ENCODE data around the gene LIPM.

Gene LIPM

DNA sequence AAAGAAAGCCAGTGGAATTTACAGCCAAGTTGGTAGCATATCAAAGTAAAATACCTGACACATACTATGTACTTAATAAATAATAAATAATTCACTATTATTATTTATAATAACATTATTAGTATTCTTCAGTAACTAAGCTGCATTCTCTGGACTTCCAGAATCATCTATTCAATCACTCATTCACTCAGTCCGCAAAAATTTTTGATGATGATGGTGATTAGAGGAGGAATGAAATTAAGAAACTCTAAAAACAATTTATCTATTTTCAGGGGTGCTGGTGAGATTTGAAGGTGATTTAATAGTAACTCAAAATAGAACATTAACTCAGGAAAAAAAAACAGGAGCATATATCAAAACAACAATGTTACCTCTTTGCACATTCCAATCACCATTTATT lies 45.9 kb upstream of the LIPM start:
- Histone ChIP-seq H3K36me3 (ENCODE audit: insufficient read depth, low read length) (no peaks in the 10 kb centered on the region), H3K9me3 (ENCODE audit: insufficient read depth, low read depth, low read length) (no peaks in the 10 kb centered on the region), H3K9me2 (replicated peaks; ENCODE audit: low read depth, low read length) (no peaks in the 10 kb centered on the region), H3F3A (ENCODE audit: low read depth) (0 out of 2 replicates have a peak, but pooled peaks cover 5% of the 10 kb centered on the region), H3K4me2 (ENCODE audit: low read depth, low read length, poor library complexity, severe bottlenecking) (no peak overlapping the region), H3K79me2 (ENCODE audit: insufficient read depth, low read length) (no peaks in the 10 kb centered on the region), H3K9ac (ENCODE audit: low read depth, low read length, poor library complexity, severe bottlenecking) (no peak overlapping the region), H3K4me3 (ENCODE audit: low read length, poor library complexity, severe bottlenecking) (no peak overlapping the region), H2AFZ (ENCODE audit: low read length) (no peak overlapping the region), H3K27me3 (ENCODE audit: insufficient read depth, low read length, poor library complexity, severe bottlenecking) (no peaks in the 10 kb centered on the region), H4K20me1 (ENCODE audit: insufficient read depth, low read length, poor library complexity, severe bottlenecking) (no peaks in the 10 kb centered on the region), H3K4me1 (ENCODE audit: insufficient read depth, low read length, poor library complexity, severe bottlenecking) (peaks cover 15% of the 10 kb centered on the region)
- TF ChIP-seq EZH2phosphoT487 (IDR thresholded peaks at IDR 0.05; ENCODE audit: borderline replicate concordance): no peak
- TF ChIP-seq, protein P1, sequence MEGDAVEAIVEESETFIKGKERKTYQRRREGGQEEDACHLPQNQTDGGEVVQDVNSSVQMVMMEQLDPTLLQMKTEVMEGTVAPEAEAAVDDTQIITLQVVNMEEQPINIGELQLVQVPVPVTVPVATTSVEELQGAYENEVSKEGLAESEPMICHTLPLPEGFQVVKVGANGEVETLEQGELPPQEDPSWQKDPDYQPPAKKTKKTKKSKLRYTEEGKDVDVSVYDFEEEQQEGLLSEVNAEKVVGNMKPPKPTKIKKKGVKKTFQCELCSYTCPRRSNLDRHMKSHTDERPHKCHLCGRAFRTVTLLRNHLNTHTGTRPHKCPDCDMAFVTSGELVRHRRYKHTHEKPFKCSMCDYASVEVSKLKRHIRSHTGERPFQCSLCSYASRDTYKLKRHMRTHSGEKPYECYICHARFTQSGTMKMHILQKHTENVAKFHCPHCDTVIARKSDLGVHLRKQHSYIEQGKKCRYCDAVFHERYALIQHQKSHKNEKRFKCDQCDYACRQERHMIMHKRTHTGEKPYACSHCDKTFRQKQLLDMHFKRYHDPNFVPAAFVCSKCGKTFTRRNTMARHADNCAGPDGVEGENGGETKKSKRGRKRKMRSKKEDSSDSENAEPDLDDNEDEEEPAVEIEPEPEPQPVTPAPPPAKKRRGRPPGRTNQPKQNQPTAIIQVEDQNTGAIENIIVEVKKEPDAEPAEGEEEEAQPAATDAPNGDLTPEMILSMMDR (conservative IDR thresholded peaks at IDR 0.05; ENCODE audit: low read length): no peak

DNA sequence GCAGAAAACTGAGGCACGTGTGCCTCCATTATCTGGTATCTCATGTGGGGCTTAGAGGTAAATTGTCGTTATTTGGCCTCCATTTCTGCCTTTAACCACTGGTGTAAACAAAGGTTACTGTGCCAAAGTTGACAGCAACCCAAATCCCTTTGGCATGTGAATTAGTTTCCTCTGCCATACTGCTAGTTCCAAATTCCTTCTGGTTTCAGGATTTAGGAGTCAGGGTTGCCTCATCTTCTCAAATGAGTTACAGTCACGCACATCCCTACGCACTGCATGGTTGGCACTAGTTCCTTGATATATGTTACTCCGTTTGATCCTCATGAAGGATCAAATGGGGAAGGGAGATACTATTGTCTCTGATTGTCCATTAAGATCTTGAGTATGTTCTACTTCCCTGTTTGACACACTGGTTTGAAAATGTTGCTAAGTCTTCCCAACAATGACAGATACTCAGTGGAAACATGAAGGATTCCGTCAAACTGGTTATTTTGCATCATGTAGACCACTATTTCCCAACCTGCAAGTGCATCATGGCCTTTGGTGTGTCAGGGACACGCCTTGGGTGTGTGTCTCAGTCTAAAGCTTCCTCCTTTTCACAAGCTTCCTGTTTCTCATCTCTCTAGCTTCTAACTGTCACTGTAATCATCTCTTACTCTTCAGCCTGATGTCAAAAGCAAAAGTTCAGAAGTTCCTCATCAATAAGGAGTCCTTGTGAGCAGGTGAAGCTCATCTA lies 43.0 kb upstream of the LIPM start, which contains the start of gene LIPN:
LIPN (plus strand) TSS at position 655 of the 736 bp plus-strand sequence. CDS start 1,386 bp downstream, outside the sequence.
- Histone ChIP-seq H3K27me3 (ENCODE audit: insufficient read depth, low read length, poor library complexity, severe bottlenecking) (no peaks in the 10 kb centered on the region), H3K36me3 (ENCODE audit: insufficient read depth, low read length) (no peaks in the 10 kb centered on the region), H3K4me2 (ENCODE audit: low read depth, low read length, poor library complexity, severe bottlenecking) (no peak within 1 kb of the TSS), H4K20me1 (ENCODE audit: insufficient read depth, low read length, poor library complexity, severe bottlenecking) (no peaks in the 10 kb centered on the region), H3F3A (ENCODE audit: low read depth) (0 out of 2 replicates have a peak, but pooled peaks cover 4% of the 10 kb centered on the region), H3K9ac (ENCODE audit: low read depth, low read length, poor library complexity, severe bottlenecking) (no peak within 1 kb of the TSS), H3K79me2 (ENCODE audit: insufficient read depth, low read length) (no peaks in the 10 kb centered on the region), H3K4me1 (ENCODE audit: insufficient read depth, low read length, poor library complexity, severe bottlenecking) (peaks cover 8% of the 10 kb centered on the region), H3K9me3 (ENCODE audit: insufficient read depth, low read depth, low read length) (no peaks in the 10 kb centered on the region), H2AFZ (ENCODE audit: low read length) (peak within 1 kb of the TSS; percentile 82), H3K9me2 (replicated peaks; ENCODE audit: low read depth, low read length) (no peaks in the 10 kb centered on the region), H3K4me3 (ENCODE audit: low read length, poor library complexity, severe bottlenecking) (no peak within 1 kb of the TSS)
- TF ChIP-seq, protein P1 (conservative IDR thresholded peaks at IDR 0.05; ENCODE audit: low read length): no peak
- no peak for TF ChIP-seq EZH2phosphoT487 (IDR thresholded peaks at IDR 0.05; ENCODE audit: borderline replicate concordance)

DNA sequence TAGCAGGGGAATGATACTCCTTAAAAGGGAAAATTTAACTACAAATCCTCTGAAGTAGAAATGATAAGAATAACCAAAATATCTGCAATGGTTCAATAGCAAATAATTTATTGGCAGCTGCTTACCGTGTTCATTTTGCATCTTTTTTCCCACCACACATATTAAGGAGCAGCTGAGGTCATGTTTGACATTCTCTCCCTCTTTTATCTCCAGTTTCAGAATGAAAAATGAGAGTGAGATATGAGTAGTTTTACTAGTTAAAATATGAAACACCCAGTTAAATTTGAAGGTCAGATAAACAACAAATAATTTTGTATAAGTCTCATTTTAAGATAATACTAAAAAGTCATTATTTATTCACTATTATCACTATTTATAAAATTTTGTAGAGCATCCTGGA lies 39.6 kb upstream of the LIPM start:
- Histone ChIP-seq H3K4me2 (ENCODE audit: low read depth, low read length, poor library complexity, severe bottlenecking) (no peak overlapping the region), H2AFZ (ENCODE audit: low read length) (no peak overlapping the region), H3K4me1 (ENCODE audit: insufficient read depth, low read length, poor library complexity, severe bottlenecking) (no peaks in the 10 kb centered on the region), H3K36me3 (ENCODE audit: insufficient read depth, low read length) (no peaks in the 10 kb centered on the region), H3K9ac (ENCODE audit: low read depth, low read length, poor library complexity, severe bottlenecking) (no peak overlapping the region), H3K79me2 (ENCODE audit: insufficient read depth, low read length) (no peaks in the 10 kb centered on the region), H3K9me3 (ENCODE audit: insufficient read depth, low read depth, low read length) (no peaks in the 10 kb centered on the region), H3F3A (ENCODE audit: low read depth) (no peaks in the 10 kb centered on the region), H3K27me3 (ENCODE audit: insufficient read depth, low read length, poor library complexity, severe bottlenecking) (no peaks in the 10 kb centered on the region), H3K4me3 (ENCODE audit: low read length, poor library complexity, severe bottlenecking) (no peak overlapping the region), H4K20me1 (ENCODE audit: insufficient read depth, low read length, poor library complexity, severe bottlenecking) (no peaks in the 10 kb centered on the region), H3K9me2 (replicated peaks; ENCODE audit: low read depth, low read length) (no peaks in the 10 kb centered on the region)
- TF ChIP-seq EZH2phosphoT487 (IDR thresholded peaks at IDR 0.05; ENCODE audit: borderline replicate concordance): no peak
- TF ChIP-seq, protein P1 (conservative IDR thresholded peaks at IDR 0.05; ENCODE audit: low read length): no peak
